ENCODE results near the gene C2orf80.

C2orf80 gene

GRCh38 chr2:208189069-208189809, 591 bp downstream of the C2orf80 start:
- TF ChIP-seq, protein P1, sequence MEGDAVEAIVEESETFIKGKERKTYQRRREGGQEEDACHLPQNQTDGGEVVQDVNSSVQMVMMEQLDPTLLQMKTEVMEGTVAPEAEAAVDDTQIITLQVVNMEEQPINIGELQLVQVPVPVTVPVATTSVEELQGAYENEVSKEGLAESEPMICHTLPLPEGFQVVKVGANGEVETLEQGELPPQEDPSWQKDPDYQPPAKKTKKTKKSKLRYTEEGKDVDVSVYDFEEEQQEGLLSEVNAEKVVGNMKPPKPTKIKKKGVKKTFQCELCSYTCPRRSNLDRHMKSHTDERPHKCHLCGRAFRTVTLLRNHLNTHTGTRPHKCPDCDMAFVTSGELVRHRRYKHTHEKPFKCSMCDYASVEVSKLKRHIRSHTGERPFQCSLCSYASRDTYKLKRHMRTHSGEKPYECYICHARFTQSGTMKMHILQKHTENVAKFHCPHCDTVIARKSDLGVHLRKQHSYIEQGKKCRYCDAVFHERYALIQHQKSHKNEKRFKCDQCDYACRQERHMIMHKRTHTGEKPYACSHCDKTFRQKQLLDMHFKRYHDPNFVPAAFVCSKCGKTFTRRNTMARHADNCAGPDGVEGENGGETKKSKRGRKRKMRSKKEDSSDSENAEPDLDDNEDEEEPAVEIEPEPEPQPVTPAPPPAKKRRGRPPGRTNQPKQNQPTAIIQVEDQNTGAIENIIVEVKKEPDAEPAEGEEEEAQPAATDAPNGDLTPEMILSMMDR (conservative IDR thresholded peaks at IDR 0.05; ENCODE audit: low read length), result no peak
- no peak overlapping the region for H3K4me3 ChIP-seq (ENCODE audit: low read length)
- DNase-seq (ENCODE audit: low read depth), result no peak

- no peak overlapping the region for H3K4me3 ChIP-seq (ENCODE audit: low read length)
- DNase-seq (ENCODE audit: low read depth), result no peak
- TF ChIP-seq, protein P1 (conservative IDR thresholded peaks at IDR 0.05; ENCODE audit: low read length), result no peak
Measured at GRCh38 chr2:208186893-208187292, 2.9 kb downstream of the C2orf80 start.

DNA sequence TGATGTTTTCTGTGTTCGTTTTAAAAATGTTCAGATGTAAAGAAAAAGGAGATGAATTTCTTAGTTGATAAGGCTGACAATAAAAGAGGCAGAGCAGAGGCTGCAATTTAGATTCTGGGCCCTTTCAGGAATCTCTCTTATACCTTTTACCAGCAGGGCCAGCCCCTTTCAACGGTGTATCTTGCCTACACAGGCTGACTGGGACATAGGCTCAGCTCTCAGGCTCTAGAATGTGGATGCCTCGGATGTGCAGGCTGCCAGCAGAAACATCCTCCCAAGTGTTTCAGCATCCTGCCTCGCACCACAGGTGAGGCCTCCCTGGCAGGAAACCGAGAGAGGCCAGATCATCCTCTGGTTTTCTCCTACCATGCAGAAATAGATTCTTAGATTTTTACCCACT, 3.4 kb downstream of the C2orf80 start:
- no peak overlapping the region for H3K4me3 ChIP-seq (ENCODE audit: low read length)
- DNase-seq (ENCODE audit: low read depth), result no peak
- TF ChIP-seq, protein P1 (conservative IDR thresholded peaks at IDR 0.05; ENCODE audit: low read length), result no peak

- no peak for DNase-seq (ENCODE audit: low read depth)
- TF ChIP-seq, protein P1 (conservative IDR thresholded peaks at IDR 0.05; ENCODE audit: low read length), result no peak
- H3K4me3 ChIP-seq (ENCODE audit: low read length), result no peak overlapping the region
Measured at GRCh38 chr2:208183972-208184705, 5.7 kb downstream of the C2orf80 start.

DNA sequence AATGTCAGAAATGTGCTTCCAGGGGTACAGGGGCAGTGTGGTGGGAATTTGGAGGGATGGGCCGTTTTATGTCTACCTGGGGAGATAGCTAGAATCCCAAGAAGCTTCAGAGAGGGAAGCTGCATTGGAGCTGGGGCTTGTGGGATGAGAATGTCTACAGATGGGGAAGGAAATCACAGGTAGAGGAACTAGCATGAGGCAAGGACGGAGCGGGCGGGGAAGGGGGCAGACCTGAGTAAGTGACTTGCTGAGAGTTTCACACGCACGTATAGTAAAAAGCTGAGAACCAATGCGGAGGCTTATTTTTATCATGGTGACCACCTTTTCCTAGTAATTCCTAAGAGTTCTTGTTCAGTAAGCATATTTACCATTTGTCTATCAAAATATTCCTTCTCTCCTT, 6.3 kb downstream of the C2orf80 start:
- no peak overlapping the region for H3K4me3 ChIP-seq (ENCODE audit: low read length)
- DNase-seq (ENCODE audit: low read depth), result no peak

DNA sequence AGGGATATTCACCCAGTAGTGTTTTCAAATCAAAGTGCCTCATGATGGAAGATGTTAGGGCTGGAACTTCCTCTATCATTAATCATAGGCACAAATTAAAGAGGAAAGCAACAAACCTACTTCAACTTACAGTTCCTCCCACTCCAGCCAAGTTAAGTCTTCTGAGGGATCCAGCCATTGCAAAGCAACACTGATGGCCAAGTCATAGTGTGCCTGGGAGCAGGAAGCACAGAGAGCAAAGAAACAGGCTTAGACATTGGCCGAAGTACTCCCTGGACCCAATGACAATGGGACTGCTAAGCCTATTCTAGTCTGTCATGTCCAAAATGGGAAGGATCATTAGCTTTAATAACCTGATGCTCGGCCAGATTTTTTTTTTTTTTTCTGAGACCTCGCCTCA, 7.0 kb downstream of the C2orf80 start:
- H3K4me3 ChIP-seq (ENCODE audit: low read length), result no peak overlapping the region
- TF ChIP-seq, protein P1 (conservative IDR thresholded peaks at IDR 0.05; ENCODE audit: low read length), result no peak
- DNase-seq (ENCODE audit: low read depth), result no peak

More for the DNA sequence above, 6.3 kb downstream of the C2orf80 start:
- TF ChIP-seq, protein P1 (conservative IDR thresholded peaks at IDR 0.05; ENCODE audit: low read length), result no peak
